Measurements from ENCODE around the gene PHF2. TPM values are rescaled to one million over a fixed set of nuclear protein-coding genes. Genes with fewer than 3 reads are reported as not detected.

PHF2 gene
- total RNA-seq, 1 donor from 2014 or later: 12.1 TPM

DNA sequence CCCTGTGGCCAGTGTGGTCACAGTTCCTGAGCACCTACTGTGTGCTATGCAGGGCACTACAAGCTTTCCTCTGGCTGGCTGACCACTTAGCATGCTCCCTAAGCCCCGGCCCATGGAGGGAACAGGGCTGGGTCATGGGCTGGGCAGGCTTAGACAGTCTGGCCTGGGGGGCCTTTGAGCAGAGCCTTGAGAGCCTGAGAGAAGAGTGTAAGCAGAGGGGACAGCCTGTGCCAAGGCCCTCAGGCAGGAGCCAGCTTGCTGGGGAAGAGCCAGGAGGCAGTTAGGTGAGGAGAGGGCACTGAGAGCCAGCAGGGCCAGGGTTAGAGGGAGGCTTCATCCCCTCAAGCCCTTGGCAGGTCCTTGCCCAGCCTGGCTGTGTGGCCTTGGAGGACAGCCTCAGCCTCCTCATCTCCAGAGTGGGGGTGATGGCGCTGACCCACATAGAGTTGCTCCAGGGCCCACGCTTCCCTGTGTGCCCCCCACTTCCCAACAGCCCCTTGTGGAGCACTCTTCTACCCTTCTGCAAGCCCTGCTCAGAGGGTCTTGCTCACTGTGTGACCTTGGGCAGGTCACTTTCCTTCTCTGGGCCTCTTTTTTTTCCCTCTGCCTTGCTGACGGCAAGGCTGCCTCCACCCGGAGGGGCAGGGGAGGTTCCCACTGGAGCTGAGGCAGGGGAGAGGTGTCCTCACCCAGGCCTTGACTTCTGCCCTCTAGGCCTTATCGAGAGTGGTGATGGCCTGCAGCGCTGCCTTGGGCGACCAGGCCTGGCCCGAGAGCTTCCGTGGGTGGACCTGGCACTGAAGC lies 107.1 kb downstream of the PHF2 start:
- no peaks in the 10 kb centered on the region for H3K4me1 Mint-ChIP-seq (ENCODE audit: low read depth, unreplicated experiment)
- H3K4me3 ChIP-seq (ENCODE audit: insufficient read depth, low read depth, low read length): no peak overlapping the region
- peaks cover 18% of the 10 kb centered on the region for H3K27me3 Mint-ChIP-seq (ENCODE audit: low read depth, unreplicated experiment)
- H2AFZ ChIP-seq (ENCODE audit: low read depth, low read length): no peak overlapping the region
- H4K20me1 ChIP-seq (ENCODE audit: insufficient read depth, low read length): no peaks in the 10 kb centered on the region
- H3K4me3 Mint-ChIP-seq (ENCODE audit: unreplicated experiment): no peak overlapping the region
- H3K4me2 ChIP-seq (ENCODE audit: low read length): no peak overlapping the region
- H3K27ac ChIP-seq (ENCODE audit: low read depth, low read length): no peak overlapping the region
- DNase-seq (ENCODE audit: low read depth) (no peak), FAIRE-seq (no peak)
- H3K27me3 ChIP-seq (ENCODE audit: insufficient read depth, low read length): no peaks in the 10 kb centered on the region
- H3K79me2 ChIP-seq (ENCODE audit: insufficient read depth, low read length): no peaks in the 10 kb centered on the region
- H3K9ac ChIP-seq (ENCODE audit: low read length): no peak overlapping the region
- H3K36me3 ChIP-seq (ENCODE audit: insufficient read depth, low read length): no peaks in the 10 kb centered on the region
- no peak overlapping the region for H3K27ac Mint-ChIP-seq (ENCODE audit: unreplicated experiment)
- H3K4me1 ChIP-seq (ENCODE audit: insufficient read depth, low read length): no peaks in the 10 kb centered on the region
- no peaks in the 10 kb centered on the region for H3K9me3 ChIP-seq (ENCODE audit: insufficient read depth, low read depth, low read length)
- H3K9me3 Mint-ChIP-seq (ENCODE audit: unreplicated experiment): no peaks in the 10 kb centered on the region
- TF ChIP-seq, protein P1, sequence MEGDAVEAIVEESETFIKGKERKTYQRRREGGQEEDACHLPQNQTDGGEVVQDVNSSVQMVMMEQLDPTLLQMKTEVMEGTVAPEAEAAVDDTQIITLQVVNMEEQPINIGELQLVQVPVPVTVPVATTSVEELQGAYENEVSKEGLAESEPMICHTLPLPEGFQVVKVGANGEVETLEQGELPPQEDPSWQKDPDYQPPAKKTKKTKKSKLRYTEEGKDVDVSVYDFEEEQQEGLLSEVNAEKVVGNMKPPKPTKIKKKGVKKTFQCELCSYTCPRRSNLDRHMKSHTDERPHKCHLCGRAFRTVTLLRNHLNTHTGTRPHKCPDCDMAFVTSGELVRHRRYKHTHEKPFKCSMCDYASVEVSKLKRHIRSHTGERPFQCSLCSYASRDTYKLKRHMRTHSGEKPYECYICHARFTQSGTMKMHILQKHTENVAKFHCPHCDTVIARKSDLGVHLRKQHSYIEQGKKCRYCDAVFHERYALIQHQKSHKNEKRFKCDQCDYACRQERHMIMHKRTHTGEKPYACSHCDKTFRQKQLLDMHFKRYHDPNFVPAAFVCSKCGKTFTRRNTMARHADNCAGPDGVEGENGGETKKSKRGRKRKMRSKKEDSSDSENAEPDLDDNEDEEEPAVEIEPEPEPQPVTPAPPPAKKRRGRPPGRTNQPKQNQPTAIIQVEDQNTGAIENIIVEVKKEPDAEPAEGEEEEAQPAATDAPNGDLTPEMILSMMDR (IDR thresholded peaks at IDR 0.05; ENCODE audit: insufficient read depth, low read depth, low read length): no peak
- no peak for TF ChIP-seq EZH2 (IDR thresholded peaks at IDR 0.05; ENCODE audit: insufficient read depth, low read length)
- H3K36me3 Mint-ChIP-seq (ENCODE audit: low read depth, unreplicated experiment): peaks cover 1% of the 10 kb centered on the region

DNA sequence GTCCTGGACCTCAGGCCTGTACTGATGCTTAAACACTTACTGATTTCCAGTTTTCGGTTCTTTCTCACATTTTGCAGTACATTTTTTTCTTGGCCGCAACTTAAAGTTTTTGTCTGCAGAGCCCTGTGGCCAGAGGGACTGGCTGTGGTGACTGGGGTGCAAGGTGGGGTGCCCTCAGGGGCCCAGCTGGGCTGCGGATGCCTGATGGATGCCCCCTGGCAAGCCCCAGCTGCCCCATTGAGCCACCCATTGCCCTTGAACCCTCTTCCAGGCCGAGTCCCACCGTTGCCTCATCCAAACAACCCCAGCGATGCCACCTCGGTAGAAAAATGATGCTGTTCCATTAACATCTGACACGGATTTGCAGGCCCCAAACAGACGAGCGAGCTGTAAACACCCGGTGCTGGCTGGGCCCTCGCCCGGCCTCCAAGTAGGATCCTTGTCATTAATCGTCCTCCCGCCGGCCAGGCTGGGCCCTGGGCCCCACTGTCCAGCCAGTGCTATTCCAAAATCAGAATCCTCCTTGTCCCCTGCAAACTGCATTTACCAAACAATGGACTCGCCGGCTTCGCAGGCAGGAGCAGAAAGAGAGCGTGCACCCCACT lies 107.9 kb downstream of the PHF2 start:
- no peaks in the 10 kb centered on the region for H3K9me3 ChIP-seq (ENCODE audit: insufficient read depth, low read depth, low read length)
- H4K20me1 ChIP-seq (ENCODE audit: insufficient read depth, low read length): no peaks in the 10 kb centered on the region
- no peak overlapping the region for H3K4me3 ChIP-seq (ENCODE audit: insufficient read depth, low read depth, low read length)
- no peak overlapping the region for H3K27ac Mint-ChIP-seq (ENCODE audit: unreplicated experiment)
- no peak overlapping the region for H2AFZ ChIP-seq (ENCODE audit: low read depth, low read length)
- H3K9me3 Mint-ChIP-seq (ENCODE audit: unreplicated experiment): no peaks in the 10 kb centered on the region
- H3K4me2 ChIP-seq (ENCODE audit: low read length): no peak overlapping the region
- no peaks in the 10 kb centered on the region for H3K79me2 ChIP-seq (ENCODE audit: insufficient read depth, low read length)
- FAIRE-seq (no peak), DNase-seq (ENCODE audit: low read depth) (no peak)
- no peaks in the 10 kb centered on the region for H3K4me1 Mint-ChIP-seq (ENCODE audit: low read depth, unreplicated experiment)
- no peaks in the 10 kb centered on the region for H3K4me1 ChIP-seq (ENCODE audit: insufficient read depth, low read length)
- no peak overlapping the region for H3K9ac ChIP-seq (ENCODE audit: low read length)
- H3K27ac ChIP-seq (ENCODE audit: low read depth, low read length): no peak overlapping the region
- H3K27me3 ChIP-seq (ENCODE audit: insufficient read depth, low read length): no peaks in the 10 kb centered on the region
- H3K36me3 Mint-ChIP-seq (ENCODE audit: low read depth, unreplicated experiment): peaks cover 1% of the 10 kb centered on the region
- TF ChIP-seq EZH2 (IDR thresholded peaks at IDR 0.05; ENCODE audit: insufficient read depth, low read length): no peak
- TF ChIP-seq, protein P1 (IDR thresholded peaks at IDR 0.05; ENCODE audit: insufficient read depth, low read depth, low read length): no peak
- no peaks in the 10 kb centered on the region for H3K36me3 ChIP-seq (ENCODE audit: insufficient read depth, low read length)
- no peak overlapping the region for H3K4me3 Mint-ChIP-seq (ENCODE audit: unreplicated experiment)
- peaks cover 18% of the 10 kb centered on the region for H3K27me3 Mint-ChIP-seq (ENCODE audit: low read depth, unreplicated experiment)
